A673 (cell line): ENCODE measurements around the gene KIF17. TPM values are rescaled to one million over a fixed set of nuclear protein-coding genes. Genes with fewer than 3 reads are reported as not detected.

Experiments used
- BruUV-seq: library from RNA; stranded (reverse); fragments of 400-500 nt; replicated peaks from 2 replicates; lab custom pipeline; 2021; lab: Mats Ljungman, UMichigan
- CTCF ChIA-PET: fragments of 300-600 bp; sonication (Branson Sonifier 250); formaldehyde crosslinking; loops from one replicate; lab custom pipeline; 2022; ENCODE audit warnings: antibody characterized with exemption; lab: Charles Lee
- POLR2A ChIA-PET: fragments of 300-600 bp; sonication (Branson Sonifier 250); formaldehyde crosslinking; loops from one replicate; lab custom pipeline; 2022; ENCODE audit warnings: antibody characterized with exemption; ENCODE audit not compliant: low non-redundant PET; lab: Charles Lee
- DNase-seq: peaks from one replicate; pipeline ENCODE4 v3.0.0-alpha.2; 2015; ENCODE audit warnings: low spot score
- H3K27ac ChIP-seq: fragments of 200-600 bp; sonication (generic); 2 replicates; pipeline ENCODE4 v1.5.1; 2016; ENCODE audit warnings: mixed run types, low read depth, mild to moderate bottlenecking, mixed read lengths, antibody characterized with exemption, low read length; ENCODE audit not compliant: poor library complexity, severe bottlenecking
- H3K27me3 ChIP-seq: fragments of 200-600 bp; sonication (generic); replicated peaks from 2 replicates; pipeline ENCODE4 v1.6.1; 2017; ENCODE audit warnings: mixed run types, low read depth, mild to moderate bottlenecking, mixed read lengths, antibody characterized with exemption, low read length; ENCODE audit not compliant: insufficient read depth, poor library complexity
- H3K36me3 ChIP-seq: fragments of 200-600 bp; sonication (generic); 2 replicates; pipeline ENCODE4 v1.6.1; 2016; ENCODE audit warnings: mixed run types, mild to moderate bottlenecking, mixed read lengths, antibody characterized with exemption, low read length; ENCODE audit not compliant: insufficient read depth, poor library complexity, severe bottlenecking
- H3K4me1 ChIP-seq: fragments of 200-600 bp; sonication (generic); 2 replicates; pipeline ENCODE4 v1.6.1; 2017; ENCODE audit warnings: mixed run types, mild to moderate bottlenecking, mixed read lengths, antibody characterized with exemption, low read length; ENCODE audit not compliant: insufficient read depth, poor library complexity, severe bottlenecking
- H3K4me3 ChIP-seq: fragments of 200-600 bp; sonication (generic); 2 replicates; pipeline ENCODE4 v1.5.1; 2016; ENCODE audit warnings: low read depth, mixed run types, mild to moderate bottlenecking, mixed read lengths, low read length; ENCODE audit not compliant: poor library complexity, severe bottlenecking
- H3K9me3 ChIP-seq: fragments of 200-600 bp; sonication (generic); 2 replicates; pipeline ENCODE4 v1.6.1; 2016; ENCODE audit warnings: mixed run types, low read depth, mild to moderate bottlenecking, mixed read lengths, antibody characterized with exemption, low read length; ENCODE audit not compliant: poor library complexity, severe bottlenecking
- CTCF ChIP-seq: fragments of 300-800, 200-600 bp; sonication (generic); conservative IDR thresholded peaks from 2 replicates; pipeline ENCODE4 v1.5.1; 2017; ENCODE audit warnings: low read depth, mild to moderate bottlenecking, antibody characterized with exemption, low read length, moderate library complexity, mixed read lengths
- EZH2 ChIP-seq: fragments of 200-600 bp; sonication (generic); IDR thresholded peaks from 2 replicates; pipeline ENCODE4 v1.6.1; 2017; ENCODE audit warnings: borderline replicate concordance, low read depth, mild to moderate bottlenecking, mixed read lengths, antibody characterized with exemption, low read length; ENCODE audit not compliant: poor library complexity, severe bottlenecking
- intact Hi-C: fragments of 100-400 bp; cut with micrococcal nuclease; formaldehyde crosslinking; loops from one replicate; pipeline ENCODE4 v1.10.0; 2022; ENCODE audit not compliant: unreplicated experiment
- total RNA-seq: library from RNA; stranded (reverse); gene quantifications from 2 replicates; pipeline ENCODE4 v1.2.3, GENCODE V29; 2021

Gene KIF17
- total RNA-seq, 1 experiment from 2014 or later, result 0.71 TPM

GRCh38 chr1:20630729-20631128 lies 87.1 kb downstream of the KIF17 start:
- intact Hi-C loops, result no loop called here
- H3K4me1 ChIP-seq, result no peaks in the 10 kb centered on the region
- H3K36me3 ChIP-seq, result no peaks in the 10 kb centered on the region
- no peaks in the 10 kb centered on the region for H3K27me3 ChIP-seq
- no peak for DNase-seq
- CTCF ChIA-PET, result no interaction called here
- TF ChIP-seq EZH2, result no peak
- no peak for TF ChIP-seq CTCF
- H3K9me3 ChIP-seq, result no peaks in the 10 kb centered on the region
- BruUV-seq, result no TSS peak
- H3K27ac ChIP-seq, result no peak overlapping the region
- POLR2A ChIA-PET, result no interaction called here
- no peak overlapping the region for H3K4me3 ChIP-seq

- TF ChIP-seq CTCF, result no peak
- TF ChIP-seq EZH2, result no peak
- peak; percentile 31 for DNase-seq
- no TSS peak for BruUV-seq
- ChIA-PET CTCF (no interaction called here), POLR2A (no interaction called here)
- Histone ChIP-seq H3K27me3 (no peaks in the 10 kb centered on the region), H3K4me1 (no peaks in the 10 kb centered on the region), H3K9me3 (no peaks in the 10 kb centered on the region), H3K36me3 (no peaks in the 10 kb centered on the region), H3K4me3 (no peak overlapping the region), H3K27ac (no peak overlapping the region)
- intact Hi-C loops, result no loop called here
Observed at GRCh38 chr1:20626524-20626923, 91.3 kb downstream of the KIF17 start.

- BruUV-seq, result no TSS peak
- TF ChIP-seq CTCF (no peak), EZH2 (no peak)
- Histone ChIP-seq H3K9me3 (no peaks in the 10 kb centered on the region), H3K27ac (no peak overlapping the region), H3K36me3 (no peaks in the 10 kb centered on the region), H3K27me3 (no peaks in the 10 kb centered on the region), H3K4me1 (no peaks in the 10 kb centered on the region), H3K4me3 (no peak overlapping the region)
- CTCF ChIA-PET, result no interaction called here
- POLR2A ChIA-PET, result no interaction called here
- intact Hi-C loops, result no loop called here
- no peak for DNase-seq
Observed at GRCh38 chr1:20626098-20626427, 91.7 kb downstream of the KIF17 start.
